Measurements from ENCODE around the gene LRP2.
A peak's percentile ranks its signal among the peaks of the same experiment; 100 is the strongest.
"Not testable (repeated sequence)": the region's sequence is repeated elsewhere in the genome, so short reads cannot be mapped to it uniquely, and the experiment has no call there.

Gene LRP2

GRCh38 chr2:169146220-169146619 is 216.1 kb downstream of the LRP2 start:
- H3K27ac ChIP-seq = no peak overlapping the region
- no peak for TF ChIP-seq CTCF (IDR thresholded peaks at IDR 0.05)

GRCh38 chr2:169143998-169144397 is 218.3 kb downstream of the LRP2 start:
- TF ChIP-seq CTCF (IDR thresholded peaks at IDR 0.05) (no peak), ZFX (IDR thresholded peaks at IDR 0.05; ENCODE audit: borderline replicate concordance) (no peak)

GRCh38 chr2:169141713-169142352 is 220.5 kb downstream of the LRP2 start:
- TF ChIP-seq ZFX (IDR thresholded peaks at IDR 0.05; ENCODE audit: borderline replicate concordance) = no peak
- peak; percentile 76 for TF ChIP-seq CTCF (IDR thresholded peaks at IDR 0.05)
- H3K27ac ChIP-seq = no peak overlapping the region

More at GRCh38 chr2:169143998-169144397, 218.3 kb downstream of the LRP2 start:
- no peak overlapping the region for H3K27ac ChIP-seq

- no peak for TF ChIP-seq ZFX (IDR thresholded peaks at IDR 0.05; ENCODE audit: borderline replicate concordance)
- H3K27ac ChIP-seq = no peak overlapping the region
These were observed 222.2 kb downstream of the LRP2 start for GRCh38 chr2:169139993-169140767.

DNA sequence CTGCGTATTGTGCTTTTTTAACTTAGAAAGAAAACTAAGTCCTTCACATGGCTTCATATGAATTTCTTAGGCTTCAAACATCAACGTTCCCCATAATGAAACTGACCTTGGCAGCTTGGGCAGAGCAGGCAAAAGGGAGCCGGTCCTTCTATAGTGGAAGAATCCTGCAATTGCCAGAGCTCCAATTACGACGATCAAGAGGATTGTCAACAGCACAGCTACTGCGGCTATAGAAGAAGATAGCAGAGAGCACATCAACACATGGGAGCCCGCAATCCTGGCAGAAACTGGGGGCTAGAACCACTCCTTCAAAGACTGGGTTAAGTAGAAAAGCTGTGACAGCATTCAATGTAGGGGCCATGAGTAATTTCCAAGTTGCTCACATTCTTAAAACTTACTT is 223.2 kb downstream of the LRP2 start:
- H3K27ac ChIP-seq = no peak overlapping the region
- TF ChIP-seq ZFX (IDR thresholded peaks at IDR 0.05; ENCODE audit: borderline replicate concordance) (no peak), CTCF (IDR thresholded peaks at IDR 0.05) (no peak)

DNA sequence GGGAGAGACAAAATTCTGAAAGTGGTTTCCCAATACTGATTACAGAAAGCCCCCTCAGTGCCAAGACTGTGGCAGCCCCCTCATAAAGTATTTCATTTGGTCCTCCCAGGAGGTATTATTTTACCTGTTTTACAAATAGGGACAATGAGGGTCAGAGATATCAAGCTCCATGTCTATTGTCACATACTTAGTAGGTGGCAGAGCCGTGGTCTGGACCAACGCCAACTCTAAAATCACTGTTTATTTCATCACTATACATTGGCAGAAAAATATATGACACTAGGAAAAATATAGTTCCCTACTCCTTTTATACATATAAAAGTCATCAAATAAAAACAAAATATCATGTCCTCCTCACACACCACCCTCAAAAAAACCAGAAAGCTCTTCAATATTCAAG is 224.4 kb downstream of the LRP2 start:
- H3K27ac ChIP-seq = no peak overlapping the region
- no peak for TF ChIP-seq ZFX (IDR thresholded peaks at IDR 0.05; ENCODE audit: borderline replicate concordance)
- no peak for TF ChIP-seq CTCF (IDR thresholded peaks at IDR 0.05)

DNA sequence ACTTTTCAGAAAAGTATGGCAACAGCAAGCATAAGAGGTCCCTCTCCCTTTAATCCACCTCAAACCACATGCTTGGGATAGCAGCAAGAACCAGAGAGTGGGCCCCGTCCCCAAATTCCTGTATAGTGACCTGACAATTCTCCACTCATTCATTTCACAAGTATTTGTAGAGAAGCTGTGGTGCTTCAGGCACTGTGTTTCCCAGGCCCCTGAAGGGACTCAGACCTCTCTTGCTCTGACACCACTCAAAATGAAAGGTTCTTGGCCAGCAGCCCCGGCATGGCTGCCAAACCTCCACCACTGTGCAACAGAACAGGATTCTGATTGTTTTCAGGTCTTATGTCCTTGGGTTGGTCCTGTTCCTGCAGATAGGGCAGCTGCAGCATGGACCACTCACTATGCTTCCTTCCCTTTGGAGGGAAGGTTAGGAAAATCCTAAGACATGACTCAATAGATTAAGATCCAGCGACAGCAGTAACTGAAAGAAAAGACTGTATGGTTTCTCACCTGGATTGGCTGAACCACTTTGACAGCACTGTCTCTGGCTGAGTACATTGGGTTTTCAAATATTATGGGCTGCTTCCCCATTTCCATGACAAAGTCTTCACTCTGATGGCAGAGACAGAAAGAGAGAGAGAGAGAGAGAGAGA is 225.3 kb downstream of the LRP2 start:
- H3K27ac ChIP-seq = no peak overlapping the region
- TF ChIP-seq ZFX (IDR thresholded peaks at IDR 0.05; ENCODE audit: borderline replicate concordance) = no peak
- no peak for TF ChIP-seq CTCF (IDR thresholded peaks at IDR 0.05)

DNA sequence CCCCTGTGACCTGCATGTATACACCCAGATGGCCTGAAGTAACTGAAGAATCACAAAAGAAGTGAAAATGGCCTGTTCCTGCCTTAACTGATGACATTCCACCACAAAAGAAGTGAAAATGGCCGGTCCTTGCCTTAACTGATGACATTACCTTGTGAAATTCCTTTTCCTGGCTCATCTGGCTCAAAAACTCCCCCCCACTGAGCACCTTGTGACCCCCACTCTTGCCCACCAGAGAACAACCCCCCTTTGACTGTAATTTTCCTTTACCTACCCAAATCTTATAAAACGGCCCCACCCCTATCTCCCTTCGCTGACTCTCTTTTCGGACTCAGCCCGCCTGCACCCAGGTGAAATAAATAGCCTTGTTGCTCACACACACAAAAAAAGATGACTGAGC is 225.9 kb downstream of the LRP2 start:
- H3K27ac ChIP-seq = not testable (repeated sequence)

GRCh38 chr2:169134272-169134671 is 228.1 kb downstream of the LRP2 start:
- H3K27ac ChIP-seq = not testable (repeated sequence)

All from 22Rv1 (cell line).